Breast epithelium (tissue), 3 donors: ENCODE data around the gene VPS51.

Experiments used
- CTCF ChIP-seq, 3 donors: fragments of 450-650 bp; IDR thresholded peaks; one replicate each; pipeline ENCODE4 v1.5.1; 2016 to 2017; ENCODE audit warnings: antibody characterized with exemption in 3 of 3, mild to moderate bottlenecking in 3 of 3, moderate library complexity in 3 of 3
- POLR2A ChIP-seq: fragments of 450-650 bp; IDR thresholded peaks from one replicate; pipeline ENCODE4 v1.6.1; 2016; ENCODE audit warnings: antibody characterized with exemption, mild to moderate bottlenecking, moderate library complexity
- POLR2AphosphoS5 ChIP-seq, 3 donors: sonication (generic); formaldehyde crosslinking; IDR thresholded peaks; one replicate each; pipeline ENCODE4 v1.6.1; 2017; ENCODE audit warnings: antibody characterized with exemption in 3 of 3

DNA sequence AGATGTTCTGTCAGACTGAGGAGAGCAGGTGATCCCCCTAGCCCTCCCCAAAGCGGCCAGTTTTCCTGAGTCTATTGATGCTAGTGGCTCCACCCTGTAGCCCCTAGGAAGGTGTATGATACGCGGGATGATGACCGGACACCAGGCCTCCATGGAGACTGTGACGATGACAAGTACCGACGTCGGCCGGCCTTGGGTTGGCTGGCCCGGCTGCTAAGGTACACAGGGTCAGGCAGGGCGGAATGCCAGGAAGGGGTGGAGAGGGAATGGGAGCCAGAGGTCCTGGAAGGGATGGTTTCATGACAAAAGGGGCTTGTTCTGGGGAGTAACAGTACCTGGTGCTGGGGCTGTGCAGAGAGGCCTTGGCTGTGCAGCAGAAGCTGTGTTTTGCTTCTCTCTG, 8.8 kb upstream of the VPS51 start:
- no peak for TF ChIP-seq POLR2A
- no peak for TF ChIP-seq CTCF (IDR thresholded peaks at IDR 0.05)
- TF ChIP-seq POLR2AphosphoS5 (IDR thresholded peaks at IDR 0.05): no peak
